ENCODE measurements around the gene PIGB. TPM values are rescaled to one million over a fixed set of nuclear protein-coding genes. Genes with fewer than 3 reads are reported as not detected.

Gene PIGB
- total and polyA plus RNA-seq, 12 donors, result 1.4 to 9.9 (median 3.1) TPM

DNA sequence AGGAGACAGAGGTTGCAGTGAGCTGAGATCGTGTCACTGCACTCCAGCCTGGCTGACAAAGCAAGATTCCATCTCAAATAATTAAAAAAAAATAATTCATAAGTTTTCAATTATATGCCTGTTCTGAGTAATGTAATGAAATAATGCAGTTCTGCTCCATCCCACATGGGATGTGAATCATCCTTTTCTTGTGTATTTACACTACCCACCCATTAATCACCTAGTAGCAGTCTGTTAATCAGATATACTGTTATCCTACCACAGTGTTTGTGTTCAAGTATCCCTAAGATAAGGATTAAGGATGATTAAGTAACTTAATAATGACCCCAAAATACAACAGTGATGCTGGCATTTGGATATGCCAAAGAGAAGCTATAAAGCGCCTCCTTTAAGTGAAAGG is 38.8 kb downstream of the PIGB start:
- Histone ChIP-seq H3K4me1 (no peaks in the 10 kb centered on the region), H3K4me3 (no peak overlapping the region), H3K9me3 (no peaks in the 10 kb centered on the region), H3K36me3 (peaks cover 0 to 99% (median 20%) of the 10 kb centered on the region in 9 donors), H3K27me3 (no peaks in the 10 kb centered on the region), H3K27ac (no peak overlapping the region)
- 96 to 99% methylated on average over 2 of the region's 2 CpGs for WGBS, 2 donors
- intact Hi-C loops (cut with DNase I), result no loop called here
- no peak for TF ChIP-seq CTCF (IDR thresholded peaks at IDR 0.05)
- no peak for ATAC-seq
- no peak for DNase-seq

DNA sequence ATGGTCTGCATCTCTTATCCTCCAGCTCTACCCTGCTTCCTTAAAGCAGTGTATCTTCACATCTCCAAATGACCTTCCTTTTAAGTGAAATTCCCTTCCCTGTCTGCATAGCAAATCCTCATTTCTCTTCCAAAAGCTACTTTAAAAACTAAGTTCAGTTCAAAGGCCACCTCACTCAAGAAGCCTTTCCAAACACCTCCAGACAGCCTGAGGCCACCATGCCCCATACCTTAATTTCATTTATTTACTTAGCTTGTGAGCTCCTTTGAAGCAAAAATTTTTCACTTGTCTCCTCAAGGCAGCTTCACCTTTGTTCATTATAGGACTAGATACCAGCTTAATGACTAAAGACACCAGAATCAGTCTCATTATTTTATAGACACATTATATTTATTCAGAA is 39.4 kb downstream of the PIGB start:
- Histone ChIP-seq H3K4me1 (no peaks in the 10 kb centered on the region), H3K27me3 (no peaks in the 10 kb centered on the region), H3K9me3 (no peaks in the 10 kb centered on the region), H3K27ac (no peak overlapping the region), H3K36me3 (peaks cover 0 to 99% (median 23%) of the 10 kb centered on the region in 9 donors), H3K4me3 (no peak overlapping the region)
- ATAC-seq (no peak), DNase-seq (no peak)
- intact Hi-C loops (cut with DNase I), result no loop called here
- TF ChIP-seq CTCF (IDR thresholded peaks at IDR 0.05), result no peak

- no peaks in the 10 kb centered on the region for H3K27me3 ChIP-seq
- no peak for ATAC-seq
- no peak overlapping the region for H3K27ac ChIP-seq
- no peaks in the 10 kb centered on the region for H3K9me3 ChIP-seq
- H3K4me1 ChIP-seq, result no peaks in the 10 kb centered on the region
- 66 to 69% methylated on average over 6 of the region's 6 CpGs for WGBS, 2 donors
- no peak for DNase-seq
- intact Hi-C loops (cut with DNase I), result no loop called here
- no peak overlapping the region for H3K4me3 ChIP-seq
- H3K36me3 ChIP-seq, result peaks cover 0 to 99% (median 28%) of the 10 kb centered on the region in 9 donors
- TF ChIP-seq CTCF (IDR thresholded peaks at IDR 0.05), result no peak
Measured at GRCh38 chr15:55360256-55360655, 41.2 kb downstream of the PIGB start.

DNA sequence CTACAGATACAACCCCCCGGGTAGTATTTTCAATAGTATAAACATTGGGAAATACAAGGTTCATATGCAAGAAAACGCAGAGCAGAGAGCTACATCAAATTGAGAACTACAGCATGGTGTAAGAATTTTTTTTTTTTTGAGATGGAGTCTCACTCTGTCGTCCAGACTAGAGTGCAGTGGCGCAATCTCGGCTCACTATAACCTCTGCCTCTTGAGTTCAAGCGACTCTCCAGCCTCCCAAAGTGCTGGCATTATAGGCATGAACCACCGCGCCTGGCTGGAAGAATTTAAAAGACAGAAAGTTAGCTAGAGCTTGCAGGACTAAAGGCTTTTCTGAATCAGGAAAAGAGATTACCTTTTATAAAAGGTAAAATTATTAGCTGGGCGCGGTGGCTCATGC is 42.0 kb downstream of the PIGB start:
- H3K27me3 ChIP-seq, result no peaks in the 10 kb centered on the region
- 89 to 91% methylated on average over 10 of the region's 10 CpGs for WGBS, 2 donors
- H3K36me3 ChIP-seq, result peaks cover 0 to 96% (median 21%) of the 10 kb centered on the region in 9 donors
- ATAC-seq (no peak), DNase-seq (no peak)
- H3K27ac ChIP-seq, result no peak overlapping the region
- H3K9me3 ChIP-seq, result no peaks in the 10 kb centered on the region
- no peaks in the 10 kb centered on the region for H3K4me1 ChIP-seq
- intact Hi-C loops (cut with DNase I), result no loop called here
- no peak overlapping the region for H3K4me3 ChIP-seq
- no peak for TF ChIP-seq CTCF (IDR thresholded peaks at IDR 0.05)

GRCh38 chr15:55362641-55363040 is 43.6 kb downstream of the PIGB start:
- Histone ChIP-seq H3K9me3 (no peaks in the 10 kb centered on the region), H3K27me3 (no peaks in the 10 kb centered on the region), H3K4me3 (no peak overlapping the region), H3K4me1 (no peaks in the 10 kb centered on the region), H3K27ac (no peak overlapping the region), H3K36me3 (peaks cover 0 to 82% (median 19%) of the 10 kb centered on the region in 9 donors)
- ATAC-seq (no peak), DNase-seq (no peak)
- WGBS, 2 donors, result 99 to 100% methylated on average over 2 of the region's 2 CpGs
- TF ChIP-seq CTCF (IDR thresholded peaks at IDR 0.05), result no peak
- intact Hi-C loops (cut with DNase I), result no loop called here
